Measurements from ENCODE around the gene ARMH4.
A peak's percentile ranks its signal among the peaks of the same experiment; 100 is the strongest.
"Not testable (repeated sequence)": the region's sequence is repeated elsewhere in the genome, so short reads cannot be mapped to it uniquely, and the experiment has no call there.

Gene ARMH4

DNA sequence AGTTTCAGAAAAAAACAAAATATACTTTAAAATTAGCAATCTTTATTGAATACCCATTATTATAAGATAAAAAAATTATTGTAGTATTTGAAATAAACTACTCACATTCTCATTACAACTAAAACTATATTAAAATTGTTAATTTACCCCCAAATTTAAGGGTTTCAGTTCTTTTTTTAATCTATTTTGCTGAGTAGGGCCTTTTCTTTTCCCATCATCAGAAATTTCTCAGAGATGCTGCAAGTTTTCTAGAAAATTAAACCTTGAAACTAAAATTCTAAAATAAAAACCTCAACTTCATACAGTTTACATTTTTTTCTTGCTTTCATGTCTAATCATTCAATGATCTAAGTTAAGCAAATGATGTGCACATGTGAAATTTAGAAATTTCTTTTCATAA is 10.1 kb downstream of the ARMH4 start:
- DNase-seq = no peak

DNA sequence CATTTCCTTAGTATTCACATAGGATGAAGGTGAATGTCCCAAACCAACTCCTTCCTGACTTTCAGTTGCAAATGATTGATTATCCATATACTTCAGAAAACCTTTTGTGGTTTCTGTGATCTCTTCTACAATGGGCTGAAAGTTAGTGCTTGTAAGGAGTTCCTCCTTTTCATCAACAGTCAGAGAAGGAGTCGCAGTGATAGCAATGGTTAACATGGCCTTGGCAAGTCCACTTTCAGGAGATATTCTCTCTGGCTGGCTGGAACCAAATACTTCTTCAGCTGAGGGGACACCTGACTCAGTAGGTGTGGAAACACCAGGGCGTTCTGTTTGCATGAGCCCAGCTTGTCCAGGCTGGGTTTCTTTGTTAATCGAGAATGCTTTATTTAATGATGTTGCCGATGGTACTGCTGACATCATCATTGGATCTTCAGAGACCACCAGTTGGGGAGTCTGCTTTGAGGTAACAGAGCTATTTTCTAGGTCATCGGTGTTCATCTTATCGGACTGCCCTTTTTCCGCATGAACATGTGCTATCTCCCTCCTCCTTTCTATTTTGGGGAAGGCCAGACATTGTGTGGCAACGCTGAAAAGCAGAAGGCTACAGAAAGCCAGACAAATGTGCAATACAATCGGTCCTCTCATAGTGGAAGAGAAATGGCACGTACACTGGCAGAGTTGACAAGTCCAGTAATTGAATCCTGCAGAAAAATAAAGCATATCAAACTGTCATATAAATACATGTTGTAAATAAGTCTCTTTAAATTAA is 13.1 kb downstream of the ARMH4 start:
- no peak for DNase-seq

DNA sequence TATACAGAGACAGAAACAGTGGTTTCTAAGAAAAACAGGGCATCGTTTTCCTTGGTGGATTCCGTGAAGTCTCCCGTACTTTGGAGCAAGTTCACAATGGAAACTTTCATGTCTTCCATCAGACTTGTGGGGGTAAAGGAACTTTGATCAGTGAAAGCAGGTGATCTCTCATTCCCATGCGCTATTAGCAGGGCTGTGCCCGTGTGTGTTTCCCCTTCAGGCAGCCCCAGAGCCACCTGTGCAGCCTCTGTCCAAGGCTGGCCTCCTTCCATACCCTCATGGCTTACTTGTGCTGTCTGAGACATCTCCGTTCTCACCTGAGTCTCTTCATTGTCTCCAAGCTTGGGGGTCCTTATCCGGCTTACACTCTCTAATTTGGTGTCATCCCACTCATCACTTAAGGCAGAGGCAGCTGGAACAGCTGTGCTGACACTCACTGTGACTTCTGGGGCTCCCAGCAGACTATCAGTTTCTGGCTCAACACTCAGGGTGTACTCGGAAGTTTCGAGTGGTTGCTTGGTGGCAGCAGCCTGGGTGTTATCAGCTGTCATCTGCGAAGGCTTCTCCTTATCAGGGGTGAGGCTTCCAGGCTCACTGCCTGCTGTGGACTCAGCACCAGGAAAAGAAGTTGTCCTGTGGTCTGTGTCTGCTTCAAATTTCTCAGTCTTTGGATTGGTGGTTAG is 13.8 kb downstream of the ARMH4 start:
- no peak for DNase-seq

DNA sequence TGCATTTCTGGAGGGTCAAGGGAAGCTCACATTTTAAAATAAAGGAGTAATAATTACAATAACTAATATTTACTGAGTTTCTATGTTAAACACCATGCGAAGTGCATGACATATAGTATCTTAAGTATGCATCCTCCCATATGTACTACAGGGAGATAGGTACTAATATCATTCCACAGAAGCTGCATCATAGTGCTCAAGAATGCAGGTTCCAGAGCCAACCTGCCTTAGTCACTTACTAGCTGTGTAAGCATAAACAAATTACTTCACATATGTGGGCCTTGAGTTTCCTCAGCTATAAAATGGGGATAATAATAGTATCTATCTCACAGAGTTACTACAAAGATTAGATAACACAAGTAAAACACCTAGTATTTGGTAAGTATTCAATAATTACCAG is 18.3 kb downstream of the ARMH4 start:
- no peak for DNase-seq

DNA sequence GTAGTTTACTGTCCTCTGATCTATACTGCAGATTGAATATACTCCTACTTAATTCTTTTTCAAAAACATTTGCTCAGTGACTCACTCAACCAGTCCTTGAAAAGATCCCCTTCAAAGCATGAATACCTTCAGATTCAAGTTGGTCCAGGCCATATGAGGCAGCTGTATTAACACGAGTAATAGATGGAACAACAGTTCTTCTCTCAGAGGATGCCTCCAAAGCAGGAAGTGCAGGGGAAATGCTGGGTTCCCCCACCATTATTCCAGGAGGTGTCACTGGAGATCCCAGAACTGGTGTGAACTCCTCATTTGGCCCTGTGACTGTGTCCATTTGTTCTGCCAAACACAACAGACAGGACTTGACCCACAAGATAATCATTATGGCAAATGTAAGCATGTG is 20.6 kb downstream of the ARMH4 start:
- DNase-seq = no peak

DNA sequence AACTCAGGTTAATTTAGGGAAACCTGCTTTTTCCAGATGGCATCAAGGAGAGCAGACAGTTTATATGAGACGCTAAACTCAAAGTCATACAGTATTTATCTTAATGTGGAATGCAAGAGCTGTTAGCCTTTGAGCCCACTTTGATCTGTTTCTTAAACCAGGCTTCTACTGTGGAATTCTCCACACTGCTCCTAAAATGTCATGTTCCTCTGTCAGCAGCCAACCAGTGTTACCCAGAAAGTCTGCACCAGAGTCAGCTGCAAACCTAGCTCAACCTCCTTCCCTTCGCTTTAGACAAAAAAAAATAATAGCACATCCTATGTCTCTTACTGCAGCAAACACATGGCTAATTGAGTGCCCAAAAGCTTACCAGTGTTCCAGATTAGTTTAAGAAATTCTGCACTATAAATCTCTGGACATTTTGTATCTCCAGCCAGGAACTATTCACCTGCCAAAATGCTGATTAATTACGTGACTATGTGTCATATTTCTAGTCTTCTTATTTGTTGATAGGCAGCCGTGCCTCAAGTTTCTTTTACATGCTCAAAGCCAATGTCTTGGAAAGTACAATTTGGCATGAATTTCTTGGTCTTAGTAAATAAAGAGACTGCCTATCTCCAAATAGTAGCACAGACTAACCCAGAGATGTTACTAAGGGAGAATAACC is 21.8 kb downstream of the ARMH4 start:
- DNase-seq = no peak

DNA sequence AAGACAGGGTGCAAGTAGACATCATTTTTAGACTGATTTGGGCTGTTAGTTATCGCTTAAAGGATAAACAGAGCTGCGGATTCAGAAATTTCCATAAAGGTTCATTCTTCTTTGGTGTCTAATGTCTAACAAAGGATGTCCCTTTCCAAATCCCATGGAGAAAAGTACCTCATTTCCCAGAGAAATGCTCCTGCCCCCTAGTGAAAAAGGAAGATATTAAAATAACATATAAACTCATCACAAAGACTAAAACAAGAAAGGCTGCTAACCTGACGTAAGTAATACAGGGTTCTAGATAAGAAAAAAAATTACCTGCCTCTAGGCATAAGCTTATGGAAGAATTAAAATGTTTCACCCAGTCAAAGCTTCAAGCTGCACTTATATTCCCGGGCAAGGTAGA is 22.8 kb downstream of the ARMH4 start:
- DNase-seq = no peak

DNA sequence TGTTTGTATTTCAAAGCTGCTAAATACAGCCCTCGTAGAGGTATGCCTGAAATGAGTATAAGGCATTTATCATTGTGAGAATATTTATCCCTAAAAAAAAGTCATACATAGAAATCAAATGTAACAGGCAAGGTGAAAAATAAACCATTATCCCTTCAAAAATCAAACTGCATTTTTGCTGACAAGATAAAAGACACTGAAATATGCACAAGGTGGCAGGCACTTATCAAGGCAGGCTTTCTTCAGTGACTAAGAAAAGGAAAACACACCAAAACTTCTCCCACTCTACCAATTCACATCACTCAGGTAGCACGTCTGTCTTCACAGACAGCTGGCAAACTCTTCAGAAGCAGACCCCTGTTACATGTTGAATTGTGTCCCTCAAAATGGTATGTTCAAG is 23.6 kb downstream of the ARMH4 start:
- DNase-seq = no peak

DNA sequence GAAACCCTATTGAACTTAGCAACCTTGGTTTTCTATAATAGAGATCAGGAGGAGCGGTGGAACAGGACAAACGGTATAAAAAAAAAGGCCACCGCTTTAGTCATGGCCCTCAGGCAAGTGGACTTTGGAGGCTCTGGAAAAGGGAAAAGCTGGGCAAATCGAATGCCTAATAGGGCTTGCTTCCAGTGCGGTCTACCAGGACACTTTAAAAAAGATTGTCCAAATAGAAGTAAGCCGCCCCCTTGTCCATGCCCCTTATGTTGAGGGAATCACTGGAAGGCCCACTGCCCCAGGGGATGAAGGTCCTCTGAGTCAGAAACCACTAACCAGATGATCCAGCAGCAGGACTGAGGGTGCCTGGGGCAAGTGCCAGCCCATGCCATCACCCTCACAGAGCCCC is 29.5 kb downstream of the ARMH4 start:
- DNase-seq = not testable (repeated sequence)

DNA sequence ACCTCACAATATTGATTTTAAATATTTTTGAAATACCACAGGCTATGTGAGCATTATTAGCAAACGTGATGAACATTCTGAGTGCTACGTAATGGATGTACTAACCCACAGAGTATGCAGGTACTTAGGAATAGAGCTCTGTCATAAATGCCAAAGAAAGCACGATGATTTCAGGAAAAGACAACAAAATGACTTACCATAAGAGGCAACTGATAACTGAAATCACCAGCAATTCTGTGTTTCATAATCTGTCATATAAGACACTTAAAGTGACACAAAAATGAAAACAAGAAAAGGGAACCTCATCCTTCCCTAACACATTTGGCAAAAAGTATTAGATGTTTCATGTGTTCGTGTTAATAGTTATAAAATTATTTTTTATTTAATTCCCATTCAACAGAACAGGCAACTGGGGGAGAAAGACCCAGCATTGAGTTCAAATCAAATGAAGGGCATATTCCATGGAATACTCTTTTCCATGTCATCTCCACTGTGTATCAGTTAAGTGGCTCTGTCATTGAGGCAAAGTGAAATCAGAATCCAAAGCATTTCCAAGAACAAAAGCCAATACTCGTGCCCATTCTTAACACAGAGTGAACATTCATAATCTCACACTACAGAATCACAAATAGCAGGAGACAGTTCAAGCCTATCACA is 30.4 kb downstream of the ARMH4 start:
- DNase-seq = no peak

DNA sequence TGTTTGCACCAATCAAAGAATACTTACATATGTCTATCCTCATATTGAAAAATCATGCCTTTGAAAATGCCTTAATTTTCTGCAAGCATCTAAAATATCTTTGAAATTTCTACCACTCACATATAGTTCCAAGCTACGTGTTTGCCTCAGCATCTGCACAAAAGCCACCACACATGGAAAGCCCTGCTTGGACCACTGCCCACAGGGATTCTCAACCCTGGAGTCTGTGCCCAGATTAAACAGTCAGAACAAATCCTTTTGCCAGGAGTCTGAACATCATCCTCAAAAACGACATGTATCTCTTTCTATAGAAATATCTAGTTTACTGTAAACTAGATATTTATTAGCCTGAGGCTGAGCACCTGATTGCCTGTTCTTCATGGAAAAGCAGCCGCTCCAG is 32.6 kb downstream of the ARMH4 start:
- no peak for DNase-seq

DNA sequence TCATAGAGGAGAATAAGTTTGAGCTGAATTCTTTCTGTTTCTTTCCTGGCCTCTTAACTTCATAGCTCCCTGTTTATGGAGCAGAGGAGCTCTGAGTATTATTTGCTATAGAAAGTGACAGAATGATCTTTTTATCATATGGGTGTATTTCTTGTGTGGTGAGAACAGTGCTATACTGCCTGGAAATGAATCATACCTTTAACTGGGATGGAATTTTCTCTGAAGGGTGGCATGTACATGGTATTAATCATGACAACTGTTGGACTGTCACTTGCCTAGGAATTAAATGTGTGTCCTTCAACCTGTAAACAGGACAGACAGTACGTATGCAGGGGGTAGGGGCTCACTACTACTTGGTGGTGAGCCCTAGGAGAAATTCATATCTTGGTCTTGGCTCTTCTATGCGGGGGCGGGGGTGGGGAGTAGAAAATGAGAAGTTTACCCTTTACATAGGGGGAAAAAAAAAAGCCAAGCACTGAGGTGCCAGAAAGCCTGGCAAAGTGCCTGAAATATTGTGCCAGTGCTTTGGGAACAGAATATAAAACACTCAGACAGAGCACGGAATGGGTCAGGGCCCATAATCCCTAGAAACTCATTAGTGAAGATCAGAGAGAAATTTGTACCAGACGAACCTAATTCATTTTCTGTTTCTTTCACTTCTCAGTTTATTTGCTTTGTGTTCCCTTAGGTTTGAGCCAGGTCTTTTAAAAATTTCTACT is 33.8 kb downstream of the ARMH4 start:
- DNase-seq = no peak

DNA sequence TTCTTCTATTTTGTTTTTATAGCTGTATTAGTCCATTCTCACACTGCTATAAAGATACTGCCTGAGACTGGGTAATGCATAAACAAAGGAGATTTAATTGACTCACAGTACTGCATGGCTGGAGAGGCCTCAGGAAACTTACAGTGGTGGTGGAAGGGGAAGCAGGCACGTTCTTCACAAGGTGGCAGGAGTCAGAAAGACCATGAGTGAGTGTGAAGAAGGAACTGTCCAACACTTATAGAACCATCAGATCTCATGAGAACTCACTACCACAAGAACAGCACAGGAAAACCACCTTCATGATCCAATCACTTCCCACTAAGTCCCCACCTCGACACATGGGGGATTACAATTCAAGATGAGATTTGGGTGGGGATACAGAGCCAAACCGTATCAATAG is 42.3 kb downstream of the ARMH4 start:
- DNase-seq = no peak

DNA sequence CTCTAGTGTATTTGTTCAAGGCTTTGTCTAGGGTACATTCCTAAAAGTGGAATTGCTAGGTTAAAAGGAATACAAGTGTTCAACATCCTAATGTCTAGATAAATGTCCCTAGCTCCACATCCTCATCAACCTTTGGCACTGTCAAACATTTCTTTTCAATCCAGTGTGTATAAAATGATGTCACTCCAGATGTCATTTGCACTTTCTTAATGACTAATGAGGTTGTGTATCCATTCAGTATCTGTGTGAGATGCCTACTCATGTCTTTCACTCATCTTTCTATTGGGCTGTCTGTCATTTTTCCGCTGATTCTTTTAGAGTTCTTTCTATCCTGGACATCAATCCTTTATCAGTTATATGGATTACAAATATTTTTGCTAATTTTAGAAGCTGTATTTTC is 43.3 kb downstream of the ARMH4 start:
- DNase-seq = no peak

DNA sequence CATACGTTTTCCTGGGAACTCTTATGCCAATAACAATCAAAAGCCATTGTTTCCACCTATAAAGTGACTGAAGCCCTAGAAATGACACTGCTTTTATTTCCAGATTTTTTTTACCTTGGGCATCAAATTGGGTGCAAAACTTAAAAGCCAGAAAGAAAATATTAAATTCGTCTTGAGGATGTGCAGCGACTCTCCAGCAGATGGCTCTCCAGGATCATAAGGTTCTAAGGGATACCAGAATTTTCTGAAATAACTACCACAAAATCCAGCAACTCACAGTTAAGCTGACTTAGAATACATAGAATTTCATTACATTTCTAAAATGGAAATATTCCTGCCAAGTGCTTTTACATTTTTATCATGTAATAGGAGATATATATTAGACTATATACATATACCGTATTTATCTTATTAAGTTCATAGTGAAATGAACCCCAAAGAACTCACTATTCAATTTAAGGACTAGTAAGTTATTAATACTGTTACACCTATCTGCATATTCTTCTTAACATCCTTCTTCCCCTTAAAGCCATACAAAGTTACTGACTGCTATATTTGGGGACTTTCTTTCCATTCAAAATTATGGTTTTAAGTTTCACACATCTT is 44.0 kb downstream of the ARMH4 start:
- DNase-seq = peak in 1 of 4 experiments; percentile 1

DNA sequence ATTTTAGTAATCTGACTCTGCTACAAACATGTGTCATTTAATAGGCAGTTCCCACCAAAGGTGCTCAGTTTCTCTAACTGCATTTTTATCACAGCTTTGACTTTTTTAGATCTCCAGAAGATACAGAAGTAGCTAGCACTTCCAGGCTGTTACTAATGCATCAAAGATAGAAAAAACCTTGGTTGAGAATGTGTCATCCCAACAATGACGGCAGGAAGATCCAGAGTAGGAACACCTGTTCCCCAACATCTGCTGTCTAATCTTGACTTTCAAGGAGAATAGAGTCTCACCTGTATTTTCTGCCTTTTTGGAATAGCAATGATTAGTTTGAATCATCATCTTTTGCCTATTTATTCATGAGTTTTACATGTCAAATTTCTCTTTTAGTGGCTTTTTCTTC is 45.0 kb downstream of the ARMH4 start:
- no peak for DNase-seq

DNA sequence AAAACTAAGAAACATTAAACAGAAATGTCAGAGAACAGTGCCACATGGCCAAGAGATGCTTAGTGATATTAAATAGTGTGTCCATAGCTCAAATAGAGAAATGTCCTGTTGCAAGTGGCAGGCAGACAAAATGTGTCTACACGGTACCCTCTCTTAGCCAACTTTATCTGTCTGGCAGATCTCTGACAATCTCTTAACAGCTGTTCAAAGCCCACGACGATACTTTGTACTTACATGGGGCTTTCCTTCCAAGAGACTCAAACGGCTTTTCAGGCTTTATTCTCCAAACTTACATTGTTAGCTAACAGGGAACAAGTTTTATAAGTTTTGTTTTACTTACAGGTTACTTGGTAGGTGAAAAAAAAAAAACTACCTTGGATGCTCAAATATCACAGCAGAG is 45.6 kb downstream of the ARMH4 start:
- DNase-seq = no peak

DNA sequence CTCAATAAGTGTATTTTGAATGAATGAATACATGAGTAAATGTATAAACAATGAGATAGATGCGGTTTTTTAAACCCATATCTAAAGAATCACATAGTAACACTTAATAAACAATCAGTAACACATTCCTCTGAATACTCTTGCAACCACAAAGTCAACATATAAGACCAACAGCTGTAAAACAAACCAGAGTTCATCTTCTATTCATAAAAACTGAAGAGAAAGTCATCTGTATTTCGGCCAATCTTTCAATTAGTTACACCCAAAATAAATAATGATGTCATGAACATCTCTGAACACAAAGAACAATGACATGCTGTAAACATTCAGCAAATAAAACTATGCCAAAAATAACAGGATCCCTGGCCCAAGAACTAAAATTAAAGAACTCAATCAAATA is 47.2 kb downstream of the ARMH4 start:
- no peak for DNase-seq

DNA sequence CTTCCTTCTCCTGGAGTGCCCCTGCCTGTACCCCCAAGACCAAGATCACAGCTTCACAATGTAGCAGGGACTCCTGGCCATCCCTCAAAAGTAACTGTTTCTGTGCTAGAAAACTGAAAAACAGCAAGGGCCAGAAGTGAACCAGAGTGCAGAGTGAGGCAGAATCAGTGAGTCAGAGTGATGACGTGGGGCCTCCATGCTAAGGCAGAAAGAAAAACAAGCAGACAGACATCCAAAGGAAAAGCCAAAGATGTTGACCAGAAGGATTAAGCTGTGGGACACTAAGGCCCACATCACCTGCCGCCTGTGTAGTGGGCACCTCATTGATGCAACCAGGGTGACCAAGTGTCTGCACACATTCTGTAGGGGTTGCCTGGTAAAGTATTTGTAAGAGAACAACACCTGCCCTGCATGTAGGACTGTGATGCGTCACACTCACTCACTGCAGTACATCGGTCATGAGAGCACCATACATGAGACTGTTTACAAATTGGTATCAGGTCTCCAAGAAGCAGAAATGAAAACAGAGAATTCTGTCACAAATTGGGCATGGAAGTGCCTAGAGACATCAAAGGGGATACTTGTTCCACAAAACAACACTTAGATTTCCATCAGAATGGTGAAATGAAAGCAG is 51.2 kb downstream of the ARMH4 start:
- no peak for DNase-seq

DNA sequence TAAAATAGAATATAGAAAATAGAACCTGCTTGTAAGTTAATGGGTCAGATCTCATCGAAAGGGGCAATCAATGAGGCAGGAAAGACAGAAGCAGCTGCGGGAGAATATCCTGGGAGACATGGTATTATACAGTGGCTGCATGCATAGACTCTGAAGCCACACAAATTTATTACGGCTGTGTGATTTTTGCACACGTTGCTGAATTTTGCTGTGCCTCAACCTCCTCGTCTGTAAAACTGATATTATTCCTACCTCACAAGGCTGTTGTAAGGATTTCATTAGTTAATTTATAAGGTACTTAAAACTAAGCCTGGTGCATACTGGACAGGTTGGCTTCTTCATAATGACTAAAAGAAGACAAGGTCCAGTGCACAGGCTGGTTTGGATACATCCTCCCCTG is 52.3 kb downstream of the ARMH4 start:
- no peak for DNase-seq

DNA sequence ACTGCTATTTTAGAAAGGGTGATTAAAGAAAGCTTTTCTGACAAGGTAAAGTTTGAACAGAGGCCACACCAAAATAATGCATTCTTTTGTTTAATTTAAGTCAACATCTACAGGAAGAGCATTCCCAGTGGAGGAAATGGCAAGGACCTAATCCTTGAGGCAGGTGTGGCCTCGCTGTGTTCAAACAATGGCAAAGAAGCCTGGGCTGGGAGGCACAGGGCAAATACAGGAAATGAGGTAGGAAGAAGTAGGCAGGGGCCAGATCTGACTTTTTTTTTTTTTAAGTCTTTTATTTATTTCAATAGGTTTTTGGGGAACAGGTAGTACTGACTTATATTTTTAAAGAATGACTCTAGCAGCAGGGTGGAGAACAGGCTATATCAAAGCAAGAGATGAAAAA is 53.5 kb downstream of the ARMH4 start:
- no peak for DNase-seq

DNA sequence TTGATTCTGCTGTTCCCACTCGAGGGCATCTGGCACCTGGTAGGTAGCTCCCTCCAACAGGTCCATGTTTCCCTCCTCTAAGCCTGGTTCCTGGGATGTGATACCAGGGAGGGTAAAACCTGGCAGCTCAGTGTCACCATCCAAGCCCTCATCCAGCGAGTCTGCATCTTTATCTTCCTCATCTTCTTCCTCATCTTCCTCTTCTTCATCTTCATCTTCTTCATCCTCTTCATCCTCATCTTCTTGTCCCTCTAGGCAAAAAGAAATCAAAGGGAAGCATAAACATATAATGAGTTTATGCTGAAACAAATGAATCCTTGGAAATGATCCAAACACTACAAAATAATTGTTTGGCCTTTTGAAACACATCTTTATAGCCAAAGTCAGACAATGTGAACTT is 55.3 kb downstream of the ARMH4 start:
- DNase-seq = no peak

Data from activated CD4-positive, CD25-positive, alpha-beta regulatory T cell (primary cell).